OCI-LY1 (cell line): ENCODE results near the gene GRHL1.

Experiments
- H2AFZ ChIP-seq: fragments of 200-600 bp; sonication (generic), shearing (Covaris generic); 2 replicates; pipeline ENCODE4 v1.6.0; 2014; ENCODE audit warnings: antibody characterized with exemption, mild to moderate bottlenecking, low read length
- H3F3A ChIP-seq: fragments of 200-600 bp; sonication (generic), shearing (Covaris generic); 2 replicates; pipeline ENCODE4 v1.6.0; 2014; ENCODE audit warnings: mild to moderate bottlenecking, antibody characterized with exemption, low read length, moderate library complexity; ENCODE audit not compliant: insufficient read depth
- H3K27ac ChIP-seq: fragments of 200-600 bp; sonication (generic); 2 replicates; pipeline ENCODE4 v1.5.1; 2014; ENCODE audit warnings: low read length, mixed run types, mild to moderate bottlenecking, low read depth; ENCODE audit not compliant: poor library complexity, severe bottlenecking
- H3K27me3 ChIP-seq: fragments of 200-600 bp; sonication (generic); 2 replicates; pipeline ENCODE4 v1.6.0; 2014; ENCODE audit warnings: antibody characterized with exemption, mild to moderate bottlenecking, low read length, moderate library complexity; ENCODE audit not compliant: insufficient read depth
- H3K36me3 ChIP-seq: fragments of 200-600 bp; sonication (generic); 2 replicates; pipeline ENCODE4 v1.6.1; 2014; ENCODE audit warnings: mild to moderate bottlenecking, antibody characterized with exemption, low read length, moderate library complexity, mixed read lengths; ENCODE audit not compliant: insufficient read depth
- H3K4me1 ChIP-seq: fragments of 200-600 bp; sonication (generic); 2 replicates; pipeline ENCODE4 v1.5.1; 2014; ENCODE audit warnings: mild to moderate bottlenecking, low read length, moderate library complexity; ENCODE audit not compliant: insufficient read depth, severe bottlenecking
- H3K4me2 ChIP-seq: fragments of 200-600 bp; sonication (generic), shearing (Covaris generic); 2 replicates; pipeline ENCODE4 v1.6.1; 2014; ENCODE audit warnings: low read length
- H3K4me3 ChIP-seq: fragments of 200-600 bp; sonication (generic); 2 replicates; pipeline ENCODE4 v1.5.1; 2014; ENCODE audit warnings: low read length, low read depth, mild to moderate bottlenecking, mixed read lengths; ENCODE audit not compliant: poor library complexity, severe bottlenecking
- H3K79me2 ChIP-seq: fragments of 200-600 bp; shearing (Covaris generic); 2 replicates; pipeline ENCODE4 v1.6.1; 2016; ENCODE audit warnings: mixed run types, low read length, mixed read lengths; ENCODE audit not compliant: insufficient read depth
- H3K9ac ChIP-seq: fragments of 200-600 bp; sonication (generic), shearing (Covaris generic); 2 replicates; pipeline ENCODE4 v1.6.1; 2014; ENCODE audit warnings: mild to moderate bottlenecking, low read length, mixed read lengths
- H3K9me2 ChIP-seq: fragments of 200-600 bp; sonication (generic), shearing (Covaris generic); 2 replicates; pipeline ENCODE4 v1.6.1; 2014; ENCODE audit warnings: low read depth, mild to moderate bottlenecking, low read length, mixed read lengths
- H3K9me3 ChIP-seq: fragments of 200-600 bp; shearing (Covaris generic); 2 replicates; pipeline ENCODE4 v1.6.1; 2014; ENCODE audit warnings: low read length, mixed read lengths
- H4K20me1 ChIP-seq: fragments of 200-600 bp; sonication (generic), shearing (Covaris generic); 2 replicates; pipeline ENCODE4 v1.6.0; 2016; ENCODE audit warnings: mild to moderate bottlenecking, low read length; ENCODE audit not compliant: insufficient read depth
- CTCF ChIP-seq: fragments of 200-600 bp; sonication (generic), shearing (Covaris generic); IDR thresholded peaks from 2 replicates; pipeline ENCODE4 v1.5.1; 2017; ENCODE audit warnings: mild to moderate bottlenecking, antibody characterized with exemption, low read length, moderate library complexity, mixed read lengths
- EZH2 ChIP-seq: fragments of 200-600 bp; sonication (generic), shearing (Covaris generic); IDR thresholded peaks from 2 replicates; pipeline ENCODE4 v1.8.0; 2017; ENCODE audit warnings: borderline replicate concordance, mixed run types, mild to moderate bottlenecking, antibody characterized with exemption, low read length, moderate library complexity, mixed read lengths

The GRHL1 gene

GRCh38 chr2:10019174-10019573 is 67.7 kb downstream of the GRHL1 start:
- H3K79me2 ChIP-seq: no peaks in the 10 kb centered on the region
- no peaks in the 10 kb centered on the region for H3K9me3 ChIP-seq
- no peak overlapping the region for H3K27ac ChIP-seq
- no peak overlapping the region for H2AFZ ChIP-seq
- H3K27me3 ChIP-seq: 0 out of 2 replicates have a peak, but pooled peaks cover 4% of the 10 kb centered on the region
- H3K4me3 ChIP-seq: no peak overlapping the region
- H3K4me2 ChIP-seq: no peak overlapping the region
- H3K9ac ChIP-seq: no peak overlapping the region
- no peaks in the 10 kb centered on the region for H3K9me2 ChIP-seq
- H3K36me3 ChIP-seq: no peaks in the 10 kb centered on the region
- H4K20me1 ChIP-seq: no peaks in the 10 kb centered on the region
- no peaks in the 10 kb centered on the region for H3K4me1 ChIP-seq
- H3F3A ChIP-seq: no peaks in the 10 kb centered on the region
- TF ChIP-seq CTCF (no peak), EZH2 (no peak)

GRCh38 chr2:10019602-10020400 is 68.3 kb downstream of the GRHL1 start:
- Histone ChIP-seq H3K4me2 (no peak overlapping the region), H3K9me3 (no peaks in the 10 kb centered on the region), H3K27me3 (0 out of 2 replicates have a peak, but pooled peaks cover 4% of the 10 kb centered on the region), H3K27ac (no peak overlapping the region), H4K20me1 (no peaks in the 10 kb centered on the region), H3K4me1 (no peaks in the 10 kb centered on the region), H3K4me3 (no peak overlapping the region), H2AFZ (no peak overlapping the region), H3K36me3 (no peaks in the 10 kb centered on the region), H3K9ac (no peak overlapping the region), H3K79me2 (no peaks in the 10 kb centered on the region), H3F3A (no peaks in the 10 kb centered on the region), H3K9me2 (no peaks in the 10 kb centered on the region)
- no peak for TF ChIP-seq CTCF

DNA sequence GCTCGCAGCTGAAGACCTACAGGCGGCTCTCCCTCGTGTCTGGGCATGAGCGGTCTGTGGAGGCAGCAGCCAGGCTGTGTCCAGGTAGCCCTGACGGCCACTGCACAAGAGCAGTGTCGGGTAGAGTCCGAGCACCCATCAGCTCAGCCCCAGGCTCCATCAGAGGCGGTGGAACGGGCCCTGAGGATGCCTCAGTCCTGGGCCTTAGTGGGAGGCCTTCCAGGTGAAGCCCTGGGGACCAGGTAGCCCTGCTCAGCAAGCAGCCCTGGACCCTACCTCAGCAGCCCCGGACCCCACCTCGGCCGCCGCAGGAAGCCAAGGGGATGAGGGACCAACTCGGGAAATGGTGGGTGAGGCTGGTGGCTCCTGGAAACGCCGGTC is 70.5 kb downstream of the GRHL1 start:
- no peaks in the 10 kb centered on the region for H3K4me1 ChIP-seq
- H3K4me2 ChIP-seq: no peak overlapping the region

More for the DNA sequence above, 70.5 kb downstream of the GRHL1 start:
- Histone ChIP-seq H3K27ac (no peak overlapping the region), H4K20me1 (no peaks in the 10 kb centered on the region), H2AFZ (no peak overlapping the region), H3K36me3 (no peaks in the 10 kb centered on the region), H3K27me3 (0 out of 2 replicates have a peak, but pooled peaks cover 4% of the 10 kb centered on the region), H3F3A (no peaks in the 10 kb centered on the region), H3K9me3 (no peaks in the 10 kb centered on the region), H3K4me3 (no peak overlapping the region), H3K9me2 (no peaks in the 10 kb centered on the region), H3K79me2 (no peaks in the 10 kb centered on the region), H3K9ac (no peak overlapping the region)
- no peak for TF ChIP-seq CTCF
- TF ChIP-seq EZH2: no peak
